Measurements from ENCODE around the gene DNER. TPM values are rescaled to one million over a fixed set of nuclear protein-coding genes. Genes with fewer than 3 reads are reported as not detected.

DNER gene
- total RNA-seq, 2 donors from 2014 or later: 2.6 to 6.0 TPM

DNA sequence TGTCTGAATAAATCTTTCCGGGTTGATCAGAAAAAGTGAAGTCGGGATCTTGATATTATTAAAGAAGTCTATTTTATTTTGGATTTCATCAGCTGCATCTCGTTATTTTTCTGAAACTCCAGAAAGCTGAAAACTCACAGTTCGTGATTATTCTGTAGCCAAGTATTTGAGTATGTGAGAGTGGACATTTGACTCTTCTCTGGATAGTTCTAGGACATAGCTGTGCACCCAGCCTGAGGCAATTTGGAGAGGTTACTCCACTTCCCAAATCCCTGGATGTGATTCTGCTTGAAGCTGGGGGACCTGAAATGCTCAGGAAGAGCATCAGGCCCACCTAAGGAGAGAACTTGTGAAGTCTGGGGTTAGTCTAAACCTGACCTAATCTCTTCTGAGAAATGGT lies 325.6 kb downstream of the DNER start:
- Histone ChIP-seq H3K27ac (peak overlapping the region in 1 of 2 donors; percentile 18), H3K4me1 (replicated peaks) (no peaks in the 10 kb centered on the region), H3K36me3 (no peaks in the 10 kb centered on the region), H3K9me3 (no peaks in the 10 kb centered on the region), H3K27me3 (replicated peaks; ENCODE audit: insufficient read depth) (no peaks in the 10 kb centered on the region), H3K4me3 (no peak overlapping the region)
- intact Hi-C loops (cut with DNase I): no loop called here
- no peak for DNase-seq (ENCODE audit: low spot score)
- no peak for TF ChIP-seq CTCF (IDR thresholded peaks at IDR 0.05)
- TF ChIP-seq POLR2A (IDR thresholded peaks at IDR 0.05): no peak
- no peak for TF ChIP-seq POLR2AphosphoS5 (IDR thresholded peaks at IDR 0.05)
- 64% methylated on average over 4 of the region's 4 CpGs for WGBS

DNA sequence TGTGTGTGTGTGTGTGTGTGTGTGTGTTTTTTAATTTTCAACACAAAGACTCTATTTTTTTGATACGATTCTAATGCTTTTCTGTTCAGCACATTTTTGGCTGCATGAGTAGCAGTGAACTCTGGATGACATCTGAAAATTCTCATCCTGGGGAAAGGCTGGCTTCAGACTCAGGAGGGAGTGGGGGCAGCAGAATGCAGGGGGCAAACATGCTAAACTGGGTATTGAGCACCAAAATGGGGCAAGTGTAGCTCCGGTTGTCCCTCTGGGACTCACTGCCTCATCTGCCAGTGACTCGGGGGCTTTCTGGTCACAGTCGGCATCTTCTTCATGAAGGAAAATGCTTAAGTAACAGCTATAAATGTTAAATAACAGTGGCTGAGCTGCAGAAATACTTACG lies 326.5 kb downstream of the DNER start:
- intact Hi-C loops (cut with DNase I): no loop called here
- no peak overlapping the region for H3K4me3 ChIP-seq
- no peaks in the 10 kb centered on the region for H3K9me3 ChIP-seq
- DNase-seq (ENCODE audit: low spot score): no peak
- WGBS: 43% methylated on average over 5 of the region's 5 CpGs
- TF ChIP-seq POLR2A (IDR thresholded peaks at IDR 0.05) (no peak), CTCF (IDR thresholded peaks at IDR 0.05) (no peak), POLR2AphosphoS5 (IDR thresholded peaks at IDR 0.05) (no peak)
- H3K27me3 ChIP-seq (replicated peaks; ENCODE audit: insufficient read depth): no peaks in the 10 kb centered on the region
- H3K36me3 ChIP-seq: no peaks in the 10 kb centered on the region
- no peaks in the 10 kb centered on the region for H3K4me1 ChIP-seq (replicated peaks)
- H3K27ac ChIP-seq: peak overlapping the region in 1 of 2 donors; percentile 5

GRCh38 chr2:229380101-229380625 lies 334.2 kb downstream of the DNER start:
- no peak for DNase-seq (ENCODE audit: low spot score)
- TF ChIP-seq CTCF (IDR thresholded peaks at IDR 0.05) (no peak), POLR2A (IDR thresholded peaks at IDR 0.05) (no peak)
- intact Hi-C loops (cut with DNase I): no loop called here
- Histone ChIP-seq H3K27ac (no peak overlapping the region), H3K27me3 (replicated peaks; ENCODE audit: insufficient read depth) (no peaks in the 10 kb centered on the region), H3K4me3 (no peak overlapping the region), H3K36me3 (no peaks in the 10 kb centered on the region), H3K9me3 (no peaks in the 10 kb centered on the region), H3K4me1 (replicated peaks) (no peaks in the 10 kb centered on the region)
- WGBS: 79% methylated on average over 5 of the region's 5 CpGs

- no peak for DNase-seq (ENCODE audit: low spot score)
- intact Hi-C loops (cut with DNase I): no loop called here
- Histone ChIP-seq H3K4me3 (no peak overlapping the region), H3K27ac (no peak overlapping the region), H3K4me1 (replicated peaks) (no peaks in the 10 kb centered on the region), H3K27me3 (replicated peaks; ENCODE audit: insufficient read depth) (no peaks in the 10 kb centered on the region), H3K9me3 (no peaks in the 10 kb centered on the region), H3K36me3 (no peaks in the 10 kb centered on the region)
- 76% methylated on average over 3 of the region's 3 CpGs for WGBS
- TF ChIP-seq POLR2AphosphoS5 (IDR thresholded peaks at IDR 0.05) (no peak), POLR2A (IDR thresholded peaks at IDR 0.05) (no peak)
Observed at GRCh38 chr2:229378386-229378785, 336.0 kb downstream of the DNER start.

DNA sequence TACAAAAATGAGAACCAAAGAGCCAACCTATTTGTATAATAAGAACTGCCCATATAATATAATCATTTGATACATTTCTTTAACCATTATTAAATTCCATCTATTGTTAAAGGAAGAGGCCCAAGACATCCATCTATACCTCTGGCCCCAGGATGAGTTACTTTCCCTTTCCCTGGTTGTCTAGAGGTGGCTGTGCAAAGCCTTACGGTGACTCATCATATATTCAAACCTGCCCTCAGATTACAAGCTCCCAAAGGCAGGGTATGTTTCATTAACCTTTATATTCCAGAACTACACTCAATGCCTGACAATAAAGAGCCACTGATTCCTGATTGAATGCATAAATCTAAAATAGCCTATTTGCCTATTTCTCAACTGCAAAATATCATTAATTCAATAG lies 337.5 kb downstream of the DNER start:
- WGBS: 70% methylated on average over 1 of the region's 1 CpG
- no peak overlapping the region for H3K27ac ChIP-seq
- H3K9me3 ChIP-seq: no peaks in the 10 kb centered on the region
- TF ChIP-seq POLR2AphosphoS5 (IDR thresholded peaks at IDR 0.05): no peak
- no peak for TF ChIP-seq CTCF (IDR thresholded peaks at IDR 0.05)
- TF ChIP-seq POLR2A (IDR thresholded peaks at IDR 0.05): no peak
- DNase-seq (ENCODE audit: low spot score): no peak
- intact Hi-C loops (cut with DNase I): no loop called here
- H3K27me3 ChIP-seq (replicated peaks; ENCODE audit: insufficient read depth): no peaks in the 10 kb centered on the region
- H3K4me1 ChIP-seq (replicated peaks): no peaks in the 10 kb centered on the region
- no peak overlapping the region for H3K4me3 ChIP-seq
- H3K36me3 ChIP-seq: no peaks in the 10 kb centered on the region
